ENCODE results near the gene C4orf50. TPM values are rescaled to one million over a fixed set of nuclear protein-coding genes. Genes with fewer than 3 reads are reported as not detected.

C4orf50 gene
- total and polyA plus RNA-seq, 10 of the 15 experiments (the other 5 are each of a cell fraction or from before 2014, with no cell fraction given), result 0.04 to 0.09 (median 0.05) TPM; not detected in 3

- ChIA-PET CTCF (no interaction called here), RAD21 (ENCODE audit: unreplicated experiment) (no interaction called here), SMC1A (ENCODE audit: uncharacterized antibody, unreplicated experiment) (no interaction called here), POLR2A (no interaction called here)
- intact Hi-C loops (cut with micrococcal nuclease; ENCODE audit: unreplicated experiment), result no loop called here
- H3K4me1 ChIP-seq (ENCODE audit: control insufficient read depth, insufficient read depth, low read length), result no peaks in the 10 kb centered on the region
- no peaks in the 10 kb centered on the region for H3K79me2 ChIP-seq (ENCODE audit: control insufficient read depth, insufficient read depth, low read length)
- ATAC-seq, result no peak
- WGBS (ENCODE audit: insufficient coverage, insufficient replicate concordance, low lambda C conversion rate, missing lambda C conversion rate), result 70% methylated on average over 19 of the region's 100 CpGs
- no peak overlapping the region for H3K4me3 ChIP-seq
- no peak for DNase-seq (ENCODE audit: low read depth, low spot score)
- no peaks in the 10 kb centered on the region for H4K20me1 ChIP-seq (ENCODE audit: control insufficient read depth, insufficient read depth)
- H3K9me3 ChIP-seq (replicated peaks; ENCODE audit: control insufficient read depth, insufficient read depth, low read length), result no peaks in the 10 kb centered on the region; the same call in 2 of the 3 replicates
- peaks cover 1 to 13% of the 10 kb centered on the region in 2 experiments for H3K27me3 ChIP-seq (replicated peaks in 1 of 2; ENCODE audit: control insufficient read depth in 2 of 2, insufficient read depth in 2 of 2, low read length in 1 of 2)
- TF ChIP-seq SUPT20H (IDR thresholded peaks at IDR 0.05; ENCODE audit: borderline replicate concordance, control insufficient read depth, low read depth, low read length) (no peak), EGR1 (IDR thresholded peaks at IDR 0.05; ENCODE audit: borderline replicate concordance in 1 of 2, low read depth in 2 of 2, low read length in 2 of 2) (no peak), YY1 (IDR thresholded peaks at IDR 0.05; ENCODE audit: low read depth, low read length) (no peak), ZNF274 (IDR thresholded peaks at IDR 0.05; ENCODE audit: insufficient read depth, insufficient read length) (no peak), ZNF384 (IDR thresholded peaks at IDR 0.05; ENCODE audit: borderline replicate concordance, low read depth, low read length) (no peak), SIX5 (IDR thresholded peaks at IDR 0.05; ENCODE audit: low read depth, low read length, severe bottlenecking) (no peak)
- no peak overlapping the region for H2AFZ ChIP-seq (ENCODE audit: control insufficient read depth, low read depth, low read length)
- no TSS peak for BruUV-seq (replicated peaks)
- H3K9ac ChIP-seq (ENCODE audit: control insufficient read depth, insufficient read depth, low read length), result no peak overlapping the region
- in situ Hi-C loops (cut with MboI), result no loop called here
- no peak for FAIRE-seq
- no peak overlapping the region for H3K27ac ChIP-seq (ENCODE audit: control insufficient read depth, insufficient read depth)
- H3K4me2 ChIP-seq (ENCODE audit: control insufficient read depth, insufficient read depth), result no peak overlapping the region
- H3K36me3 ChIP-seq (ENCODE audit: control insufficient read depth in 2 of 2, insufficient read depth in 2 of 2, low read length in 1 of 2), result no peaks in the 10 kb centered on the region
These were observed 125.8 kb downstream of the C4orf50 start for GRCh38 chr4:5892323-5893003.

All from GM12878 (cell line).